Measurements from ENCODE around the gene RADX. TPM values are rescaled to one million over a fixed set of nuclear protein-coding genes. Genes with fewer than 3 reads are reported as not detected.
"Not testable (repeated sequence)": the region's sequence is repeated elsewhere in the genome, so short reads cannot be mapped to it uniquely, and the experiment has no call there.

RADX gene
- total RNA-seq, 2 experiments from 2014 or later = 11.8 to 12.7 TPM

GRCh38 chrX:106613277-106613676, 1.5 kb downstream of the RADX start:
- H3K27ac Mint-ChIP-seq = no peak overlapping the region
- intact Hi-C loops (cut with micrococcal nuclease) = loop anchor here (5.0 kb wide), 3 partner anchors 114 to 189 kb away; partner anchors contain the start of genes RNF128 and TBC1D8B
- CTCF ChIA-PET = interaction anchor here (0.8 to 1.6 kb wide), 2 partner anchors 132 to 135 kb away, joined by 3 to 5 read pairs; no protein-coding TSS in a partner anchor
- H3K4me3 Mint-ChIP-seq = peak overlapping the region; percentile 84
- POLR2A ChIA-PET = no interaction called here
- H3K27me3 Mint-ChIP-seq = no peaks in the 10 kb centered on the region
- no peaks in the 10 kb centered on the region for H3K36me3 Mint-ChIP-seq
- peaks cover 23% of the 10 kb centered on the region for H3K4me1 Mint-ChIP-seq (ENCODE audit: low read depth)
- DNase-seq = no peak
- H3K9me3 Mint-ChIP-seq = no peaks in the 10 kb centered on the region

GRCh38 chrX:106615041-106615440, 3.3 kb downstream of the RADX start:
- ChIA-PET POLR2A (no interaction called here), CTCF (no interaction called here)
- Mint-ChIP-seq H3K36me3 (no peaks in the 10 kb centered on the region), H3K4me3 (no peak overlapping the region), H3K9me3 (no peaks in the 10 kb centered on the region), H3K4me1 (ENCODE audit: low read depth) (peaks cover 19% of the 10 kb centered on the region), H3K27ac (no peak overlapping the region), H3K27me3 (no peaks in the 10 kb centered on the region)
- intact Hi-C loops (cut with micrococcal nuclease) = no loop called here
- DNase-seq = no peak

GRCh38 chrX:106619797-106620196, 8.0 kb downstream of the RADX start:
- peaks cover 9% of the 10 kb centered on the region for H3K4me1 Mint-ChIP-seq (ENCODE audit: low read depth)
- H3K27ac Mint-ChIP-seq = no peak overlapping the region
- CTCF ChIA-PET = interaction anchor here (0.7 to 5.4 kb wide), 4 partner anchors 81 to 204 kb away, joined by 3 to 40 read pairs (median 8); no protein-coding TSS in a partner anchor
- intact Hi-C loops (cut with micrococcal nuclease) = loop anchor here (2.0 kb wide), 1 partner anchor 171 kb away; no protein-coding TSS in a partner anchor
- no peak for DNase-seq
- POLR2A ChIA-PET = no interaction called here
- H3K9me3 Mint-ChIP-seq = no peaks in the 10 kb centered on the region
- no peak overlapping the region for H3K4me3 Mint-ChIP-seq
- no peaks in the 10 kb centered on the region for H3K27me3 Mint-ChIP-seq
- no peaks in the 10 kb centered on the region for H3K36me3 Mint-ChIP-seq

- intact Hi-C loops (cut with micrococcal nuclease) = loop anchor here (2.0 kb wide), 1 partner anchor 169 kb away; no protein-coding TSS in a partner anchor
- POLR2A ChIA-PET = no interaction called here
- CTCF ChIA-PET = interaction anchor here (5.4 kb wide), 1 partner anchor 141 kb away, joined by 40 read pairs; no protein-coding TSS in a partner anchor
- Mint-ChIP-seq H3K27ac (no peak overlapping the region), H3K4me1 (ENCODE audit: low read depth) (no peaks in the 10 kb centered on the region), H3K4me3 (no peak overlapping the region), H3K36me3 (no peaks in the 10 kb centered on the region), H3K9me3 (no peaks in the 10 kb centered on the region), H3K27me3 (no peaks in the 10 kb centered on the region)
- DNase-seq = no peak
These were observed 10.1 kb downstream of the RADX start for GRCh38 chrX:106621836-106622235.

GRCh38 chrX:106626789-106627188, 15.0 kb downstream of the RADX start:
- Mint-ChIP-seq H3K27me3 (no peaks in the 10 kb centered on the region), H3K27ac (no peak overlapping the region), H3K9me3 (no peaks in the 10 kb centered on the region), H3K4me3 (no peak overlapping the region), H3K36me3 (no peaks in the 10 kb centered on the region), H3K4me1 (ENCODE audit: low read depth) (no peaks in the 10 kb centered on the region)
- CTCF ChIA-PET = no interaction called here
- DNase-seq = no peak
- intact Hi-C loops (cut with micrococcal nuclease) = no loop called here
- POLR2A ChIA-PET = no interaction called here

GRCh38 chrX:106631615-106632014, 19.8 kb downstream of the RADX start:
- no peaks in the 10 kb centered on the region for H3K4me1 Mint-ChIP-seq (ENCODE audit: low read depth)
- H3K27ac Mint-ChIP-seq = no peak overlapping the region
- DNase-seq = no peak
- intact Hi-C loops (cut with micrococcal nuclease) = no loop called here
- POLR2A ChIA-PET = no interaction called here
- no peaks in the 10 kb centered on the region for H3K9me3 Mint-ChIP-seq
- CTCF ChIA-PET = no interaction called here
- no peaks in the 10 kb centered on the region for H3K36me3 Mint-ChIP-seq
- H3K4me3 Mint-ChIP-seq = no peak overlapping the region
- H3K27me3 Mint-ChIP-seq = no peaks in the 10 kb centered on the region

- no peaks in the 10 kb centered on the region for H3K27me3 Mint-ChIP-seq
- ChIA-PET CTCF (interaction anchor here (0.8 kb wide), 1 partner anchor 153 kb away, joined by 3 read pairs; the partner anchor contains the start of gene TBC1D8B), POLR2A (no interaction called here)
- no peak overlapping the region for H3K4me3 Mint-ChIP-seq
- intact Hi-C loops (cut with micrococcal nuclease) = no loop called here
- H3K36me3 Mint-ChIP-seq = peaks cover 22% of the 10 kb centered on the region
- peaks cover 7% of the 10 kb centered on the region for H3K4me1 Mint-ChIP-seq (ENCODE audit: low read depth)
- DNase-seq = no peak
- no peaks in the 10 kb centered on the region for H3K9me3 Mint-ChIP-seq
- no peak overlapping the region for H3K27ac Mint-ChIP-seq
These were observed 38.0 kb downstream of the RADX start for GRCh38 chrX:106649523-106650428.

- intact Hi-C loops (cut with micrococcal nuclease); H3K9me3 Mint-ChIP-seq; H3K4me3 Mint-ChIP-seq; DNase-seq; CTCF ChIA-PET; H3K27ac Mint-ChIP-seq; H3K4me1 Mint-ChIP-seq (ENCODE audit: low read depth); H3K27me3 Mint-ChIP-seq; POLR2A ChIA-PET: not testable (repeated sequence)
- H3K36me3 Mint-ChIP-seq = peaks cover 22% of the 10 kb centered on the region
These were observed 41.8 kb downstream of the RADX start for GRCh38 chrX:106653625-106654024.

- Mint-ChIP-seq H3K4me1 (ENCODE audit: low read depth) (no peaks in the 10 kb centered on the region), H3K4me3 (no peak overlapping the region), H3K9me3 (no peaks in the 10 kb centered on the region), H3K36me3 (peaks cover 3% of the 10 kb centered on the region), H3K27me3 (no peaks in the 10 kb centered on the region), H3K27ac (no peak overlapping the region)
- ChIA-PET CTCF (no interaction called here), POLR2A (no interaction called here)
- no peak for DNase-seq
- intact Hi-C loops (cut with micrococcal nuclease) = no loop called here
These were observed 58.9 kb downstream of the RADX start for GRCh38 chrX:106670631-106671030.

- intact Hi-C loops (cut with micrococcal nuclease) = no loop called here
- ChIA-PET POLR2A (no interaction called here), CTCF (no interaction called here)
- Mint-ChIP-seq H3K4me1 (ENCODE audit: low read depth) (no peaks in the 10 kb centered on the region), H3K36me3 (peaks cover 1% of the 10 kb centered on the region), H3K27me3 (no peaks in the 10 kb centered on the region), H3K4me3 (no peak overlapping the region), H3K9me3 (no peaks in the 10 kb centered on the region), H3K27ac (no peak overlapping the region)
- no peak for DNase-seq
These were observed 60.7 kb downstream of the RADX start for GRCh38 chrX:106672527-106672926.

- H3K4me3 Mint-ChIP-seq = no peak overlapping the region
- H3K27me3 Mint-ChIP-seq = no peaks in the 10 kb centered on the region
- intact Hi-C loops (cut with micrococcal nuclease) = no loop called here
- no peaks in the 10 kb centered on the region for H3K36me3 Mint-ChIP-seq
- no peaks in the 10 kb centered on the region for H3K9me3 Mint-ChIP-seq
- POLR2A ChIA-PET = no interaction called here
- DNase-seq = no peak
- no peaks in the 10 kb centered on the region for H3K4me1 Mint-ChIP-seq (ENCODE audit: low read depth)
- H3K27ac Mint-ChIP-seq = no peak overlapping the region
- CTCF ChIA-PET = no interaction called here
These were observed 68.9 kb downstream of the RADX start for GRCh38 chrX:106680716-106681115.

- H3K27me3 Mint-ChIP-seq = no peaks in the 10 kb centered on the region
- ChIA-PET POLR2A (no interaction called here), CTCF (no interaction called here)
- intact Hi-C loops (cut with micrococcal nuclease) = no loop called here
- no peaks in the 10 kb centered on the region for H3K4me1 Mint-ChIP-seq (ENCODE audit: low read depth)
- no peaks in the 10 kb centered on the region for H3K9me3 Mint-ChIP-seq
- no peak overlapping the region for H3K27ac Mint-ChIP-seq
- no peak for DNase-seq
- H3K4me3 Mint-ChIP-seq = no peak overlapping the region
- H3K36me3 Mint-ChIP-seq = no peaks in the 10 kb centered on the region
These were observed 72.4 kb downstream of the RADX start for GRCh38 chrX:106684207-106684606.

Measured in activated CD4-positive, alpha-beta memory T cell treated with anti-CD3 and anti-CD28 coated beads for 36 hours (primary cell).